ENCODE data around the gene PRR15.

- TF ChIP-seq KDM4A (IDR thresholded peaks at IDR 0.05; ENCODE audit: low read depth, low read length, severe bottlenecking) (no peak), CTCF (IDR thresholded peaks at IDR 0.05; ENCODE audit: control extremely low read depth in 1 of 3, insufficient read depth in 1 of 3, low read depth in 1 of 3, low read length in 3 of 3) (no peak), USF2 (IDR thresholded peaks at IDR 0.05; ENCODE audit: low read length) (no peak), SIRT6 (IDR thresholded peaks at IDR 0.05; ENCODE audit: low read length) (no peak), TAF1 (IDR thresholded peaks at IDR 0.05; ENCODE audit: low read depth, low read length) (no peak), POLR2A (IDR thresholded peaks at IDR 0.05; ENCODE audit: control extremely low read depth in 1 of 2, low read depth in 2 of 2, low read length in 2 of 2) (no peak), POLR2AphosphoS5 (IDR thresholded peaks at IDR 0.05; ENCODE audit: low read depth, low read length) (no peak), JUN (IDR thresholded peaks at IDR 0.05; ENCODE audit: low read depth, low read length) (no peak)
- TF ChIP-seq, protein P1, sequence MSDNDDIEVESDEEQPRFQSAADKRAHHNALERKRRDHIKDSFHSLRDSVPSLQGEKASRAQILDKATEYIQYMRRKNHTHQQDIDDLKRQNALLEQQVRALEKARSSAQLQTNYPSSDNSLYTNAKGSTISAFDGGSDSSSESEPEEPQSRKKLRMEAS (IDR thresholded peaks at IDR 0.05) = no peak
- TF ChIP-seq, protein P2, sequence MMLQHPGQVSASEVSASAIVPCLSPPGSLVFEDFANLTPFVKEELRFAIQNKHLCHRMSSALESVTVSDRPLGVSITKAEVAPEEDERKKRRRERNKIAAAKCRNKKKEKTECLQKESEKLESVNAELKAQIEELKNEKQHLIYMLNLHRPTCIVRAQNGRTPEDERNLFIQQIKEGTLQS (IDR thresholded peaks at IDR 0.05; ENCODE audit: insufficient read depth, low read depth, low read length) = no peak
Measured at GRCh38 chr7:29607889-29608288, 44.3 kb downstream of the PRR15 start.

All from H1 (cell line).